ENCODE results near the gene MMP11. TPM values are rescaled to one million over a fixed set of nuclear protein-coding genes. Genes with fewer than 3 reads are reported as not detected.
A peak's percentile ranks its signal among the peaks of the same experiment; 100 is the strongest.

Gene MMP11
- total and polyA plus RNA-seq, 2 of the 13 experiments (the other 11 are each of a cell fraction or from before 2014, with no cell fraction given) = 8.9 to 28.6 TPM

- no peak for TF ChIP-seq HOXA7 (CRISPR knock-in tag; IDR thresholded peaks at IDR 0.05)
- no peak for TF ChIP-seq ZNF550 (CRISPR knock-in tag; IDR thresholded peaks at IDR 0.05; ENCODE audit: borderline replicate concordance)
- TF ChIP-seq ELF3 (CRISPR knock-in tag; IDR thresholded peaks at IDR 0.05) = peak; percentile 58
- peak; percentile 19; the same call in 1 of the 2 replicates for TF ChIP-seq ZNF430 (CRISPR knock-in tag; IDR thresholded peaks at IDR 0.05)
- TF ChIP-seq IRX3 (CRISPR knock-in tag; IDR thresholded peaks at IDR 0.05; ENCODE audit: borderline replicate concordance, low read depth) = no peak
- TF ChIP-seq ESRRA (CRISPR knock-in tag; IDR thresholded peaks at IDR 0.05; ENCODE audit: low read depth) = peak; percentile 85
- TF ChIP-seq MZF1 (CRISPR knock-in tag; IDR thresholded peaks at IDR 0.05; ENCODE audit: borderline replicate concordance) = no peak
- TF ChIP-seq, protein P1, sequence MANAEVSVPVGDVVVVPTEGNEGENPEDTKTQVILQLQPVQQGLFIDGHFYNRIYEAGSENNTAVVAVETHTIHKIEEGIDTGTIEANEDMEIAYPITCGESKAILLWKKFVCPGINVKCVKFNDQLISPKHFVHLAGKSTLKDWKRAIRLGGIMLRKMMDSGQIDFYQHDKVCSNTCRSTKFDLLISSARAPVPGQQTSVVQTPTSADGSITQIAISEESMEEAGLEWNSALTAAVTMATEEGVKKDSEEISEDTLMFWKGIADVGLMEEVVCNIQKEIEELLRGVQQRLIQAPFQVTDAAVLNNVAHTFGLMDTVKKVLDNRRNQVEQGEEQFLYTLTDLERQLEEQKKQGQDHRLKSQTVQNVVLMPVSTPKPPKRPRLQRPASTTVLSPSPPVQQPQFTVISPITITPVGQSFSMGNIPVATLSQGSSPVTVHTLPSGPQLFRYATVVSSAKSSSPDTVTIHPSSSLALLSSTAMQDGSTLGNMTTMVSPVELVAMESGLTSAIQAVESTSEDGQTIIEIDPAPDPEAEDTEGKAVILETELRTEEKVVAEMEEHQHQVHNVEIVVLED (CRISPR knock-in tag; IDR thresholded peaks at IDR 0.05; ENCODE audit: borderline replicate concordance) = peak; percentile 50
- peak; percentile 71 for TF ChIP-seq THAP11 (CRISPR knock-in tag; IDR thresholded peaks at IDR 0.05)
- TF ChIP-seq CHCHD3 (CRISPR knock-in tag; IDR thresholded peaks at IDR 0.05) = no peak
- 0 out of 2 replicates have a peak, but pooled peaks have one; percentile 55 for TF ChIP-seq HOXD1 (CRISPR knock-in tag; IDR thresholded peaks at IDR 0.05)
- TF ChIP-seq RXRB (CRISPR knock-in tag; IDR thresholded peaks at IDR 0.05; ENCODE audit: borderline replicate concordance) = peak; percentile 100
- peak; percentile 96 for TF ChIP-seq ZNF296 (CRISPR knock-in tag; conservative IDR thresholded peaks at IDR 0.05)
- TF ChIP-seq, protein P2, sequence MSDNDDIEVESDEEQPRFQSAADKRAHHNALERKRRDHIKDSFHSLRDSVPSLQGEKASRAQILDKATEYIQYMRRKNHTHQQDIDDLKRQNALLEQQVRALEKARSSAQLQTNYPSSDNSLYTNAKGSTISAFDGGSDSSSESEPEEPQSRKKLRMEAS (IDR thresholded peaks at IDR 0.05) = peak; percentile 84
- TF ChIP-seq SYNCRIP (IDR thresholded peaks at IDR 0.05; ENCODE audit: insufficient read depth, low read depth, low read length) = no peak
- TF ChIP-seq, protein P3, sequence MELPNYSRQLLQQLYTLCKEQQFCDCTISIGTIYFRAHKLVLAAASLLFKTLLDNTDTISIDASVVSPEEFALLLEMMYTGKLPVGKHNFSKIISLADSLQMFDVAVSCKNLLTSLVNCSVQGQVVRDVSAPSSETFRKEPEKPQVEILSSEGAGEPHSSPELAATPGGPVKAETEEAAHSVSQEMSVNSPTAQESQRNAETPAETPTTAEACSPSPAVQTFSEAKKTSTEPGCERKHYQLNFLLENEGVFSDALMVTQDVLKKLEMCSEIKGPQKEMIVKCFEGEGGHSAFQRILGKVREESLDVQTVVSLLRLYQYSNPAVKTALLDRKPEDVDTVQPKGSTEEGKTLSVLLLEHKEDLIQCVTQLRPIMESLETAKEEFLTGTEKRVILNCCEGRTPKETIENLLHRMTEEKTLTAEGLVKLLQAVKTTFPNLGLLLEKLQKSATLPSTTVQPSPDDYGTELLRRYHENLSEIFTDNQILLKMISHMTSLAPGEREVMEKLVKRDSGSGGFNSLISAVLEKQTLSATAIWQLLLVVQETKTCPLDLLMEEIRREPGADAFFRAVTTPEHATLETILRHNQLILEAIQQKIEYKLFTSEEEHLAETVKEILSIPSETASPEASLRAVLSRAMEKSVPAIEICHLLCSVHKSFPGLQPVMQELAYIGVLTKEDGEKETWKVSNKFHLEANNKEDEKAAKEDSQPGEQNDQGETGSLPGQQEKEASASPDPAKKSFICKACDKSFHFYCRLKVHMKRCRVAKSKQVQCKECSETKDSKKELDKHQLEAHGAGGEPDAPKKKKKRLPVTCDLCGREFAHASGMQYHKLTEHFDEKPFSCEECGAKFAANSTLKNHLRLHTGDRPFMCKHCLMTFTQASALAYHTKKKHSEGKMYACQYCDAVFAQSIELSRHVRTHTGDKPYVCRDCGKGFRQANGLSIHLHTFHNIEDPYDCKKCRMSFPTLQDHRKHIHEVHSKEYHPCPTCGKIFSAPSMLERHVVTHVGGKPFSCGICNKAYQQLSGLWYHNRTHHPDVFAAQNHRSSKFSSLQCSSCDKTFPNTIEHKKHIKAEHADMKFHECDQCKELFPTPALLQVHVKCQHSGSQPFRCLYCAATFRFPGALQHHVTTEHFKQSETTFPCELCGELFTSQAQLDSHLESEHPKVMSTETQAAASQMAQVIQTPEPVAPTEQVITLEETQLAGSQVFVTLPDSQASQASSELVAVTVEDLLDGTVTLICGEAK (IDR thresholded peaks at IDR 0.05) = no peak
- TF ChIP-seq, protein P3 (CRISPR knock-in tag; IDR thresholded peaks at IDR 0.05) = no peak; the same call in 1 of the 2 replicates
- TF ChIP-seq RFX3 (CRISPR knock-in tag; IDR thresholded peaks at IDR 0.05) = no peak
These were observed 1.7 kb downstream of the MMP11 start (continued) for GRCh38 chr22:23774114-23774921.
